Uterus (tissue), 2 donors: ENCODE measurements around the gene PES1.

Experiments
- CTCF ChIP-seq, 4 experiments: fragments of 200-600 bp in 2 of 4; fragments of 450-650 bp in 2 of 4; sonication (generic) in 2 of 4; IDR thresholded peaks; one replicate each; pipeline ENCODE4 v1.5.1; 2016 to 2019; ENCODE audit warnings: antibody characterized with exemption in 4 of 4, mild to moderate bottlenecking in 2 of 4, moderate library complexity in 1 of 4
- POLR2A ChIP-seq, 2 donors: fragments of 450-650 bp; IDR thresholded peaks; one replicate each; pipeline ENCODE4 v1.6.1; 2016; ENCODE audit warnings: antibody characterized with exemption in 2 of 2, mild to moderate bottlenecking in 1 of 2, moderate library complexity in 1 of 2

GRCh38 chr22:30541961-30542810, 49.5 kb downstream of the PES1 start:
- TF ChIP-seq CTCF (IDR thresholded peaks at IDR 0.05) (no peak), POLR2A (IDR thresholded peaks at IDR 0.05) (no peak)
